HK-2 (cell line): ENCODE data around the gene BRD3.
"Not testable (repeated sequence)": the region's sequence is repeated elsewhere in the genome, so short reads cannot be mapped to it uniquely, and the experiment has no call there.

ENCODE experiments used
- DNase-seq: peaks from one replicate; pipeline ENCODE4 v3.0.0-alpha.2; 2018; ENCODE audit not compliant: unreplicated experiment

Gene BRD3

GRCh38 chr9:133993635-133994253, 74.1 kb downstream of the BRD3 start:
- DNase-seq: no peak

DNA sequence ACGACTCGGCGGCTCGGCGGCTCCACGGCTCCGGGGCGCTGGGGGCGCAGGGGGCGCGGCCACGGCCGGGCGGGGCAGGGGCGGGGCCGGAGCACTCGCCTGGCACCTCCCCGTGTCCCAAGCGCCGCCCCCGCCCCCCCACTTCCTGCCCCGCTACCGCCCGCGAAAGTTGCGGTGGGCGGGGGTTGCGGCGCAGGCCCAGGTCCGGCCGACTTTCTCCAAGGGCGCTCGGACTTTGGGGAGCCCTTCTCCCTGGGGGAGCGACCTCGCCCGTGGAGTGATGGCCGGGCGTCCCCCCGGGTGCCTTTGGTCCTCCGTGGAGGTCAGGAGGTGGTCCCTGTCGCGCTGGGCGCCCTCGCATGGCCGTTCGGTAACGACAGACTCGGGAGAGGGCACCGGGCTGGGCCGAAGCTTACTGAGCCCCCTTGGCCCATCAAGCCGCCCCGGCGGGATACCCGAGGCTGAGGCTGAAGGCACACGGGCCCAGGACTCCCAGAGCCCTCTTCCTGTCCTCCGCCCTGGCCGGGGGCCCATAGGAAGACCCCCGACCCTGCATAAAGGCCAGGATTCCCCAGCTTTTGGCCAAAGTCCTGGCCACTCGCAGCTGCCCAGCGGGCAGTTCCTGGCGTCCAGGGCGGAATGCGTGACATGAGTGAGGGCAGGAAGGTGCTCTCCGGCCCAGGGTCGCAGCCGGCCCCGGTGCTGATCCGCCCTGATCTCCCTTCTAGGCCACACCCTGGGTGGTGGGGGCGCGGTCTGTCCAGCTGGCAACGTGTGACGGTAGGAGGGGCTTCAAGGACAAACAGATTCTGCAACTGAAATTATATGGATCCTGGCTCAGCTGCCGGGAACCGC, 74.8 kb downstream of the BRD3 start:
- peak; percentile 87 for DNase-seq

DNA sequence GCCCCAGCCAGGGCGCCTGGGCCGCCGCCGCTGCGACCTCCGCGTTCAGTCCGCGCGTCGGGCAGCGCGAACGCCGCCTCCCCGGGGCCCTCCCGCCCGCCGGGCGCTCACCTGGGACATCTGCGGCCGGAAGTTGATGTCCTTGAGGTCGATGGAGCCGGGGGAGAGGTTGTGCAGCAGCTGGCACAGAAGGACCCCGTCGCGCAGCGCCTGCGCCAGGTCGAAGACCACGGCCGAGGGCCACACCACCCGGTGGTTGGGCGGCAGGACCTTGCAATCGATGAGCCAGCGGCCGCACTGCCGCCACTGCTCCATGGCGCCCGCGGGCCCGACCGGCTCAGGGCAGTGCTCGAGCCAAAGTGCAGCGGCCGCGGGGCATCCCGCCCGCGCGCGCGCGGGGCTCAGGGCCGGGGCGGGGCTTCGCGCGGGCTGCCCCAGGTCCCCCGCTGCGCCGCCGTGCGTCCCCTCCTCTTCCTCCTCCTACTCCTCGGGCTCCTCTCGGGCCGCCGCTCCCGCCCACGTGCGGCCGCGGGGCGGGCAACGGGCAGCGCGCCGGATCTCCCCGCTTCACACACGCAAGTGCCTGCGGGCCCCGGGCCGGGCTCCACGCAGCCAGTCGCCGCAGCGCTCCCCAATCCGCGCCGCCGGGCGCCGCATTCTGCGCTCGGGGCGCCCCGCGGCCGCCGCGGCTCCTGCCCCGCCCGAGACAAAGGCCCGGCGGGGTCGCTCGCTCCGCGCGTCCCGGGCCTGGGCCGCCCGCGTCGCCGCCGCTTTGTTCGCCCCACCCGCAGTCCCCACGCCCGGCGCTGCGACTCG, 75.7 kb downstream of the BRD3 start, which contains the start of gene VAV2:
Gene VAV2 (minus strand): TSS at position 361 of the 816 bp plus-strand sequence. CDS start 46 bp downstream, at position 315.
- DNase-seq: peak; percentile 78

- peak; percentile 33 for DNase-seq
These were observed 76.5 kb downstream of the BRD3 start for GRCh38 chr9:133991214-133991921.

GRCh38 chr9:133990366-133991213, 77.2 kb downstream of the BRD3 start:
- DNase-seq: peak; percentile 95

GRCh38 chr9:133989625-133990365, 78.0 kb downstream of the BRD3 start:
- DNase-seq: no peak

- not testable (repeated sequence) for DNase-seq
These were observed 79.1 kb downstream of the BRD3 start for GRCh38 chr9:133988771-133989170.

GRCh38 chr9:133987946-133988665, 79.7 kb downstream of the BRD3 start:
- DNase-seq: no peak

- DNase-seq: no peak
These were observed 80.4 kb downstream of the BRD3 start for GRCh38 chr9:133987446-133987788.

GRCh38 chr9:133986774-133987445, 80.9 kb downstream of the BRD3 start:
- no peak for DNase-seq

DNA sequence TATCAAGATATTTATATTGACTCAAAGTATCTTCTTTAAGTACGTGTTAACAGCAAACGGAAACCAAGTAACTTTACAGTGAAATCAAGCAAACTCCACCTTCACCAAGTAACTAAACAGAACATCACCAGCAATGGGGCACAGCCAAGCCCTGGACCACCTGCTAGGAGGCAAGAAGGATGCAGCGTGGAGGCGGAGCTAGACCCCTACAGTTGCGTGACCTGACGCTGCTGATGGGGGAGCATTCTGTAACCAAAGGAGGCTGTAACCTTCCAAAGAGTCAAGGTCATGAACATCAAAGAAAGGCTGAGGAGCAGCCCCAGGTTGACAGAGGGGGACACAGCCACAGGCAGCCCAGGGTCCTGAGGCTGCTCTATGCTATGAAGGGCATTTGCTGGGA, 81.8 kb downstream of the BRD3 start:
- no peak for DNase-seq

DNA sequence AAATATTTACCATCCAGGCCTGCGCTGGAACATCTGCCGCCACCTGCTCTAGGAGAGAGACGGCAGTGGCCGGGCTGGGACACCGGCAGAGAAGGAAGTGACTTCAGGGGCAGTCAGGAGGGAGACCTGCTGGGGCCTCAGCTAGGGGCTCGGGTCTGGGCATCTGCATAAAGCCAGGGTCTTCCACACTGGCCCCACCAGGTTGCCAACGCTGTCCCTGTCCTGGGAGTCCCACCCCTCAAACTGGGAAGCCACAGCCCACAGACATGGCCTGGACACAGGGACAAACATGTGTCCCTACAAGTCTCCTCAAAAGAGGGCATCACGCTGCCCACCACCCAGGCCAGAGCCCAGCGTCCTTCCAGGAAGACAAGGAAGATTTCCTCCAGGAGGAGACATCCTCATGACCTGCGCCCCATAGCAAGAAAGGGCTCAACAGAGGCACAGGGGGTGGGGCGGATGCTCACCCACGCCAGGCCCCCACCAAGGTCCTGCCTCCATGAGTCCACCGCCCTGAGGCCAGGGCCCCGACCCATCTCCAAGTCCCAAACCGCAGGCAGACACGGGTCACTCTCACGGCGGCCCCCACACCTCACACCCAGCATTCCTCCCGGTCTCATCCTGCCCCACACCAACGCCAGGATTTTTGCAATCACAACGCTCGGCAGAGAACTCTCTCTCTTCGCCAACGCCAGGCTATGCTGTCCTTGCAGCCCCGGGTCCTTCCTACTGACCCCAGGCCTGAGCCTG, 84.7 kb downstream of the BRD3 start:
- no peak for DNase-seq

DNA sequence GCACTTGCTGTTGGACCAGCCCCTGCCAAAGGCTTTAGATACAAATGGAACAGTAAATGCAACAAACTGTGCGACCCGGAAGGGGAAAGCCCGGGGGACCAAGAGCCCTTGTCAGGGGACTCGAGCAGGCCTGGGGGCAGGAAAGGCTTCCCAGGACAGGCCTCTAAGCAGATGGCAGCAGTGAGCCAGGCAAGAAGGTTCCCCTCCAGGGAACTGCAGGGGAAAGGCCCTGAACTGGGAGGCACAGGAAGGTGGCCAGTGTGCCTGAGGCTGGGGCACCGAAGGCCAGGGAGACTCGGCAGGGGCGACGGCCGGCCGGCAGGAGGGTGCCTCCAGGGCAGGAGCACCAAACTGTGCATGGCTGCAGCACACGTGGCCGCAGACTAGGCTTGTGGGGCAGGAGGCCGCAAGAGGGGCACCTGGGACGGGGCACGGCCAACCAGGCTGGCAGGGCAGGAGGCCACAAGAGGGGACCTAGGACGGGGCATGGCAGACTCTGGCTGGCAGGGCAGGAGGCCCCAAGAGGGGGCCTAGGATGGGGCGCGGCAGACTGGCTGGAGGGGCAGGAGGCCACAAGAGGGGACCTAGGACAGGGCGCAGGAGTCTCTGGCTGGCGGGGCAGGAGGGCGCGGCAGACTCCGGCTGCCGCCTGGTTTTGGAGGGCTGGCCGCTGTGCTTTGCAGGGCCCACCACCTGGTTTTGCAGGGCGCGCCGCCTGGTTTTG, 85.7 kb downstream of the BRD3 start:
- no peak for DNase-seq

- DNase-seq: no peak
These were observed 86.3 kb downstream of the BRD3 start for GRCh38 chr9:133981589-133981957.

DNA sequence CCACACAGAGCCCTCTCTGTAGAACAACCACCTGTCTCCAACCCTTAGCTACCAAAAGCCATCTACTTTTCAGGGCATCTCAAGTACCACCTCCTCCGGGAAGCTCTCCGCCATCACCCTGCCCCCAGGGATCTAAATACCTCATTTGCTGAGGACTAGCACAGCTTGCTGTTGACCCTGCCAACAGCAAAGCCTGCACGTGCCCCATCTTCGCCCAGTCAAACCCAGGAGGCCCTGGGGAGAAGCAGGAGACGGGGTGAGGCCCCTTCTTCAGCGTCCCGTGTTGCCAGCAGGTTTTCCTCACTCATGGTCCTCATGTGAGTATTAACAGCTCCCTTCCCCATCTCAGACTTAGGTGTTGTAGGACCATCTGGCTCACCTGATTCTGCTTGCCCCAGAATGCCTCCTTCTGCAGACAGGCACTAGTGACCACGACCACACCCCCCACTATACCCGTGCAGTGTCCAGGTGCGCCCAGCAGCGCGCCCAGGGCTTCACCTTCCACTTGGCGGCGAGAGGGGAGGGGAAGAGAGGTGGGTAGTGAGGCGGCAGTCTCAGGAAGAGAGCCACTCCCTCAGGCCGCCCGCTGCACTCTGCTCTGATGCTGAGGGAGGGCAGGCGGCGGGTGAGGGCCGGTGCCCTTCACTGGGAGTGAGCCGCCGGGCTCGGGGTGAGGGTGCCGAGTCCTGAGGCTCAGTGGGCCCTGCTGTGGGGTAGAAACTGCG, 86.8 kb downstream of the BRD3 start:
- DNase-seq: no peak
